GM11168 (cell line): Measurements from ENCODE around the gene CXCR3.
"Not testable (repeated sequence)": the region's sequence is repeated elsewhere in the genome, so short reads cannot be mapped to it uniquely, and the experiment has no call there.

ENCODE experiments used
- in situ Hi-C: fragments of 300-500 bp; cut with MboI; formaldehyde crosslinking; loops from one replicate; pipeline ENCODE4 v1.12.0; 2022; ENCODE audit warnings: low sequenced_read_pairs; ENCODE audit not compliant: unreplicated experiment

Gene CXCR3

GRCh38 chrX:71618303-71618721 is at the start of gene CXCR3:
CXCR3 (minus strand) TSS chrX:71618511; CDS start chrX:71618449, 62 bp downstream.
- in situ Hi-C loops = no loop called here

GRCh38 chrX:71667328-71668247 is 49.3 kb upstream of the CXCR3 start, which contains the start of gene LOC101059915:
LOC101059915 (plus strand) TSS chrX:71667546.
- in situ Hi-C loops = loop anchor here (25.0 kb wide), 1 partner anchor 120 kb away; no protein-coding TSS in a partner anchor

GRCh38 chrX:71666240-71667223 is 48.2 kb upstream of the CXCR3 start:
- in situ Hi-C loops = loop anchor here (25.0 kb wide), 1 partner anchor 121 kb away; no protein-coding TSS in a partner anchor

GRCh38 chrX:71665747-71666146 is 47.4 kb upstream of the CXCR3 start:
- in situ Hi-C loops = loop anchor here (25.0 kb wide), 1 partner anchor 122 kb away; no protein-coding TSS in a partner anchor

- in situ Hi-C loops = loop anchor here (25.0 kb wide), 1 partner anchor 122 kb away; no protein-coding TSS in a partner anchor
These were observed 46.7 kb upstream of the CXCR3 start for GRCh38 chrX:71664889-71665491.

GRCh38 chrX:71664202-71664601 is 45.9 kb upstream of the CXCR3 start:
- in situ Hi-C loops = loop anchor here (25.0 kb wide), 1 partner anchor 123 kb away; no protein-coding TSS in a partner anchor

- in situ Hi-C loops = loop anchor here (25.0 kb wide), 1 partner anchor 124 kb away; no protein-coding TSS in a partner anchor
These were observed 44.9 kb upstream of the CXCR3 start for GRCh38 chrX:71663238-71663637.

GRCh38 chrX:71662654-71663053 is 44.3 kb upstream of the CXCR3 start:
- in situ Hi-C loops = loop anchor here (25.0 kb wide), 1 partner anchor 125 kb away; no protein-coding TSS in a partner anchor

- in situ Hi-C loops = loop anchor here (25.0 kb wide), 1 partner anchor 125 kb away; no protein-coding TSS in a partner anchor
These were observed 43.6 kb upstream of the CXCR3 start for GRCh38 chrX:71661919-71662318.

GRCh38 chrX:71660562-71661416 is 42.5 kb upstream of the CXCR3 start:
- in situ Hi-C loops = loop anchor here (25.0 kb wide), 1 partner anchor 127 kb away; no protein-coding TSS in a partner anchor

- in situ Hi-C loops = loop anchor here (25.0 kb wide), 1 partner anchor 127 kb away; no protein-coding TSS in a partner anchor
These were observed 41.6 kb upstream of the CXCR3 start for GRCh38 chrX:71659959-71660358.

- in situ Hi-C loops = loop anchor here (25.0 kb wide), 1 partner anchor 128 kb away; no protein-coding TSS in a partner anchor
These were observed 41.0 kb upstream of the CXCR3 start for GRCh38 chrX:71659342-71659741.

GRCh38 chrX:71657267-71657666 is 39.0 kb upstream of the CXCR3 start:
- in situ Hi-C loops = loop anchor here (25.0 kb wide), 1 partner anchor 130 kb away; no protein-coding TSS in a partner anchor

- in situ Hi-C loops = loop anchor here (25.0 kb wide), 1 partner anchor 134 kb away; no protein-coding TSS in a partner anchor
These were observed 35.0 kb upstream of the CXCR3 start for GRCh38 chrX:71653344-71653743.

GRCh38 chrX:71652405-71652804 is 34.1 kb upstream of the CXCR3 start:
- in situ Hi-C loops = loop anchor here (25.0 kb wide), 1 partner anchor 135 kb away; no protein-coding TSS in a partner anchor

- in situ Hi-C loops = loop anchor here (25.0 kb wide), 1 partner anchor 137 kb away; no protein-coding TSS in a partner anchor
These were observed 32.1 kb upstream of the CXCR3 start for GRCh38 chrX:71650333-71650969.

GRCh38 chrX:71644406-71644805 is 26.1 kb upstream of the CXCR3 start:
- in situ Hi-C loops = not testable (repeated sequence)

- in situ Hi-C loops = no loop called here
These were observed 21.7 kb upstream of the CXCR3 start for GRCh38 chrX:71640002-71640401.
